ENCODE measurements around the gene MYL5. TPM values are rescaled to one million over a fixed set of nuclear protein-coding genes. Genes with fewer than 3 reads are reported as not detected.
"Not testable (repeated sequence)": the region's sequence is repeated elsewhere in the genome, so short reads cannot be mapped to it uniquely, and the experiment has no call there.

Gene MYL5
- total RNA-seq, 4 donors from 2014 or later, result 82.8 to 135 (median 95.2) TPM

- no peaks in the 10 kb centered on the region for H3K27me3 ChIP-seq
- H3K9me3 ChIP-seq, result no peaks in the 10 kb centered on the region
- DNase-seq, result no peak
- TF ChIP-seq, protein P1, sequence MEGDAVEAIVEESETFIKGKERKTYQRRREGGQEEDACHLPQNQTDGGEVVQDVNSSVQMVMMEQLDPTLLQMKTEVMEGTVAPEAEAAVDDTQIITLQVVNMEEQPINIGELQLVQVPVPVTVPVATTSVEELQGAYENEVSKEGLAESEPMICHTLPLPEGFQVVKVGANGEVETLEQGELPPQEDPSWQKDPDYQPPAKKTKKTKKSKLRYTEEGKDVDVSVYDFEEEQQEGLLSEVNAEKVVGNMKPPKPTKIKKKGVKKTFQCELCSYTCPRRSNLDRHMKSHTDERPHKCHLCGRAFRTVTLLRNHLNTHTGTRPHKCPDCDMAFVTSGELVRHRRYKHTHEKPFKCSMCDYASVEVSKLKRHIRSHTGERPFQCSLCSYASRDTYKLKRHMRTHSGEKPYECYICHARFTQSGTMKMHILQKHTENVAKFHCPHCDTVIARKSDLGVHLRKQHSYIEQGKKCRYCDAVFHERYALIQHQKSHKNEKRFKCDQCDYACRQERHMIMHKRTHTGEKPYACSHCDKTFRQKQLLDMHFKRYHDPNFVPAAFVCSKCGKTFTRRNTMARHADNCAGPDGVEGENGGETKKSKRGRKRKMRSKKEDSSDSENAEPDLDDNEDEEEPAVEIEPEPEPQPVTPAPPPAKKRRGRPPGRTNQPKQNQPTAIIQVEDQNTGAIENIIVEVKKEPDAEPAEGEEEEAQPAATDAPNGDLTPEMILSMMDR (IDR thresholded peaks at IDR 0.05), result no peak
- no peak for TF ChIP-seq POLR2A (IDR thresholded peaks at IDR 0.05)
- peaks cover 3 to 31% (median 19%) of the 10 kb centered on the region in 4 donors for H3K4me1 ChIP-seq
- no peak overlapping the region for H3K27ac ChIP-seq
- H3K36me3 ChIP-seq, result no peaks in the 10 kb centered on the region
- no peak overlapping the region for H3K4me3 ChIP-seq
Measured at GRCh38 chr4:703336-704197, 29.2 kb downstream of the MYL5 start.

DNA sequence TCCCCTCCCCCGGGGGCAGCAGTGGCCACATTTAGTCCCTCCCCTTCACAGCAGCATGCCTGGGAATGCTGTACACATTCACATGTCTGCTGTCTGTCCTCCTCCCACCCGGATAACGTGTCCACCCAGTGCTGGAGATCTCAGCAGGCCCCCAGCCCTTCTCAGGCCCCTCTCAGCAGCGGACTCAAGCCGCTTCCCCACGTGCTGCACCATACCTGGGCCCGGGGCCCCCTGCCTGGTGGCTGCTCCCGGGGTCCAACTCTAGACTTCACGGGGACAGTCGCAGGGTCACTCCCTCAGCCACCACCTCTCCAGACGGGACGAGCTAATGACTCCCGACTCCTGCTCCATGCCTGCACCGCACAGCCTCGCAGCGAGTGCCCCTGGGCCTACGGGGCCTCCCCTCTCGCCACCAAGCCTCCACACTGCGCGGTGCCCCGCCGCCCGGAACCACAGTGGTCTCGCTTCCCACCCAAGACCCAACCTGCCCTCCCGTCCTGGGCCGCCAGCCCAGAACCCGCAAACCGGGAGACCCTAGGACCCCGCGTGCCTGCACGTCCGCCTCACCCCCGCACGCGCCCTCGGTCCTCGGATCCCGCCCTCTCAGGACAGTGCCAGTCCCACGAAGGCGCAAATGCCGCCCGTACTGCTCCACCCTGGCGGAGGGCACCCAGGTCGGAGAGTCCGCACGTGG, 30.0 kb downstream of the MYL5 start:
- no peaks in the 10 kb centered on the region for H3K9me3 ChIP-seq
- peaks cover 3 to 34% (median 19%) of the 10 kb centered on the region in 4 donors for H3K4me1 ChIP-seq
- DNase-seq, result peak in 1 of 3 donors; percentile 50
- TF ChIP-seq, protein P1 (IDR thresholded peaks at IDR 0.05), result no peak
- TF ChIP-seq POLR2A (IDR thresholded peaks at IDR 0.05), result no peak
- H3K27me3 ChIP-seq, result no peaks in the 10 kb centered on the region
- no peak overlapping the region for H3K27ac ChIP-seq
- H3K36me3 ChIP-seq, result no peaks in the 10 kb centered on the region
- no peak overlapping the region for H3K4me3 ChIP-seq

GRCh38 chr4:704971-705277, 30.6 kb downstream of the MYL5 start:
- TF ChIP-seq POLR2A (IDR thresholded peaks at IDR 0.05), result no peak
- TF ChIP-seq, protein P1 (IDR thresholded peaks at IDR 0.05), result no peak
- Histone ChIP-seq H3K36me3 (no peaks in the 10 kb centered on the region), H3K27ac (peak overlapping the region in 2 of 4 donors; percentile 90 to 91), H3K27me3 (no peaks in the 10 kb centered on the region), H3K4me1 (peaks cover 3 to 29% (median 17%) of the 10 kb centered on the region in 4 donors), H3K4me3 (peak overlapping the region; percentile 78 to 99 (median 95)), H3K9me3 (no peaks in the 10 kb centered on the region)
- no peak for DNase-seq

DNA sequence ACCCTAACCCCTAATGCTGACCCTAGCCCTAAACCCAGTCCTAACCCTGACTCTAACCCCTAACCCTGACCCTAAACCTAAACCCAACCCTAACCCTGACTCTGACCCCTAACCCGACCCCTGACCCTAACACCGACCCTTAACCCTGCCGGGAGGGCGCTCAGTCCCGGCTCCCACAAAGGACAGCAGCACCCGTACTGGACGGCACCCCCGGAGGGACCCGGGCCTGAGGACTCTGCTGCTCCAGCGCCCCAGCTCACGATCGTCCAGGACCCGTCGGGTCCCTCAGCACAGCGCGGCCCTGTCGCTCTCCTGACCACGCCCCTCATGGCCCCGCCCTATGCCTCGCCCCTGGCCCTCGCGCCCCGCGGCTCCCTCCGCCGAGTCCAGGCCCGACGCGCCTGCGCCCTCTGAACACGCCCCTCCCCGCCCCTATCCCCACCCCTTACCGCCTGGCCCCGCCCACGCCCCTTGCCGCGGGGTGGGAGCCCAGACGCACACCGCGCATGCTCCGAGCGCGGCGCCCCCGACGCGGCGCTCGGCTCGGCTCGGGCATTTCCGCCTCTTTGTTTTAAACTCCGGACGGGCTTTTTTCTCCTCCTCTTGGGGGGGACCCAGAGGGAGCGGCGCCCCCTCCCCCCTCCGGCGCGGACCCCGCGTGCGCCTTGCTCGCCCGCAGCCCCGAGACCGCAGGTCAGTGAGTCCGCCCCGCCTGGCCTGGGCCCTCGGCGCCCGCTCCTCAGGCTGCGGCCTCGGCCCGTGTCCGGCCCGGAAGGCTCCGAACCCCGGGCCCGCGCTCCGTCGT, 31.1 kb downstream of the MYL5 start, which contains the start of gene PCGF3:
Gene PCGF3 (plus strand): TSS at position 555 of the 805 bp plus-strand sequence. CDS start 27,849 bp downstream, outside the sequence.
- Histone ChIP-seq H3K27me3 (no peaks in the 10 kb centered on the region), H3K36me3 (no peaks in the 10 kb centered on the region), H3K9me3 (no peaks in the 10 kb centered on the region), H3K27ac (peak within 1 kb of the TSS; percentile 83 to 91 (median 88)), H3K4me1 (peaks cover 3 to 29% (median 17%) of the 10 kb centered on the region in 4 donors), H3K4me3 (peak within 1 kb of the TSS; percentile 78 to 99 (median 95))
- TF ChIP-seq, protein P1 (IDR thresholded peaks at IDR 0.05), result no peak
- peak; percentile 37 to 53 for TF ChIP-seq POLR2A (IDR thresholded peaks at IDR 0.05)
- DNase-seq, result peak; percentile 97 to 100 (median 98)

GRCh38 chr4:706083-706633, 31.8 kb downstream of the MYL5 start:
- Histone ChIP-seq H3K4me3 (peak overlapping the region; percentile 78 to 99 (median 95)), H3K4me1 (peaks cover 3 to 29% (median 17%) of the 10 kb centered on the region in 4 donors), H3K27ac (peak overlapping the region; percentile 83 to 91 (median 88))
- not testable (repeated sequence) for H3K27me3 ChIP-seq, H3K9me3 ChIP-seq, DNase-seq, H3K36me3 ChIP-seq
